Neuronal stem cell (in vitro differentiated cells): ENCODE data around the gene LRRC17.

Source experiments
- DNase-seq: peaks from one replicate; pipeline ENCODE4 v3.0.0-alpha.2; 2013; ENCODE audit warnings: low spot score
- H2AFZ ChIP-seq: one replicate; pipeline ENCODE4 v1.6.1; 2013; ENCODE audit warnings: mild to moderate bottlenecking, low read length, inconsistent platforms
- H2AK5ac ChIP-seq: 2 replicates; pipeline ENCODE4 v1.6.1; 2013; ENCODE audit warnings: low read depth, mild to moderate bottlenecking, inconsistent platforms, low read length, moderate library complexity, mixed read lengths
- H2BK120ac ChIP-seq: 2 replicates; pipeline ENCODE4 v1.6.1; 2013; ENCODE audit warnings: low read depth, mild to moderate bottlenecking, inconsistent platforms, low read length, moderate library complexity, mixed read lengths
- H2BK12ac ChIP-seq: one replicate; pipeline ENCODE4 v1.6.1; 2013; ENCODE audit warnings: low read length, inconsistent platforms
- H2BK15ac ChIP-seq: 2 replicates; pipeline ENCODE4 v1.6.1; 2013; ENCODE audit warnings: mild to moderate bottlenecking, low read length, inconsistent platforms, mixed read lengths
- H2BK5ac ChIP-seq: one replicate; pipeline ENCODE4 v1.6.1; 2013; ENCODE audit warnings: inconsistent platforms, mild to moderate bottlenecking, low read length, moderate library complexity
- H3K14ac ChIP-seq: one replicate; pipeline ENCODE4 v1.6.1; 2013; ENCODE audit warnings: low read length, inconsistent platforms
- H3K18ac ChIP-seq: 2 replicates; pipeline ENCODE4 v1.6.1; 2013; ENCODE audit warnings: low read length, inconsistent platforms
- H3K23ac ChIP-seq: 2 replicates; pipeline ENCODE4 v1.6.1; 2013; ENCODE audit warnings: low read depth, mild to moderate bottlenecking, mixed read lengths, low read length, inconsistent platforms; ENCODE audit not compliant: poor library complexity
- H3K27ac ChIP-seq: replicated peaks from 3 replicates; pipeline ENCODE4 v1.5.1; 2013; ENCODE audit warnings: low read length, inconsistent platforms
- H3K27me3 ChIP-seq, 3 experiments: 2 replicates each; pipeline ENCODE4 v1.6.1; 2013; ENCODE audit warnings: low read length in 3 of 3, mild to moderate bottlenecking in 2 of 3, inconsistent platforms in 1 of 3, low read depth in 1 of 3, mixed read lengths in 1 of 3, moderate library complexity in 1 of 3; ENCODE audit not compliant: control insufficient read depth in 3 of 3, insufficient read depth in 3 of 3
- H3K36me3 ChIP-seq, 2 donors: replicated peaks in 1 of 2; 2 replicates each; pipeline ENCODE4 v1.6.1; 2013; ENCODE audit warnings: low read length in 2 of 2; ENCODE audit not compliant: control insufficient read depth in 2 of 2, insufficient read depth in 2 of 2
- H3K4ac ChIP-seq: 2 replicates; pipeline ENCODE4 v1.6.1; 2013; ENCODE audit warnings: inconsistent platforms, mild to moderate bottlenecking, low read length, moderate library complexity
- H3K4me1 ChIP-seq, 2 donors: 1 replicate in 1 of 2; 2 replicates in 1 of 2; pipeline ENCODE4 v1.6.1; 2013; ENCODE audit warnings: low read length in 2 of 2, low read depth in 1 of 2; ENCODE audit not compliant: control insufficient read depth in 2 of 2, insufficient read depth in 1 of 2
- H3K4me2 ChIP-seq: one replicate; pipeline ENCODE4 v1.6.1; 2013; ENCODE audit warnings: mild to moderate bottlenecking, low read length, inconsistent platforms; ENCODE audit not compliant: insufficient read depth, poor library complexity, severe bottlenecking
- H3K4me3 ChIP-seq, 2 donors: 2 replicates each; pipeline ENCODE4 v1.5.1; 2013; ENCODE audit warnings: low read length in 2 of 2, mild to moderate bottlenecking in 2 of 2, inconsistent platforms in 1 of 2, moderate library complexity in 1 of 2
- H3K79me1 ChIP-seq: one replicate; pipeline ENCODE4 v1.6.1; 2013; ENCODE audit warnings: low read depth, mild to moderate bottlenecking, inconsistent platforms, low read length, moderate library complexity
- H3K9ac ChIP-seq: one replicate; pipeline ENCODE4 v1.6.1; 2013; ENCODE audit warnings: mild to moderate bottlenecking, low read depth, low read length, inconsistent platforms; ENCODE audit not compliant: poor library complexity
- H3K9me3 ChIP-seq, 2 donors: replicated peaks in 1 of 2; 2 replicates each; pipeline versions ENCODE3 to v1.6.1; 2013; ENCODE audit warnings: low read length in 2 of 2, mild to moderate bottlenecking in 2 of 2, inconsistent platforms in 1 of 2, low read depth in 1 of 2, mixed read lengths in 1 of 2, moderate library complexity in 1 of 2; ENCODE audit not compliant: control insufficient read depth in 2 of 2, insufficient read depth in 1 of 2
- H4K8ac ChIP-seq: one replicate; pipeline ENCODE4 v1.6.1; 2013; ENCODE audit warnings: low read depth, mild to moderate bottlenecking, inconsistent platforms, low read length, moderate library complexity
- H4K91ac ChIP-seq: one replicate; pipeline ENCODE4 v1.6.1; 2013; ENCODE audit warnings: low read length, low read depth, mild to moderate bottlenecking, inconsistent platforms; ENCODE audit not compliant: poor library complexity
- WGBS, 2 donors: extraction: QIAGEN DNeasy Blood & Tissue Kit; methylation state at CpG; one replicate each; pipeline ENCODE4 v1.1.7; 2013; ENCODE audit warnings: missing lambda C conversion rate in 2 of 2, mixed read lengths in 1 of 2; ENCODE audit not compliant: insufficient read length in 2 of 2, insufficient replicate concordance in 1 of 2; ENCODE audit errors: extremely low coverage in 2 of 2; 5-methylcytosine and 5-hydroxymethylcytosine counted together

The LRRC17 gene

DNA sequence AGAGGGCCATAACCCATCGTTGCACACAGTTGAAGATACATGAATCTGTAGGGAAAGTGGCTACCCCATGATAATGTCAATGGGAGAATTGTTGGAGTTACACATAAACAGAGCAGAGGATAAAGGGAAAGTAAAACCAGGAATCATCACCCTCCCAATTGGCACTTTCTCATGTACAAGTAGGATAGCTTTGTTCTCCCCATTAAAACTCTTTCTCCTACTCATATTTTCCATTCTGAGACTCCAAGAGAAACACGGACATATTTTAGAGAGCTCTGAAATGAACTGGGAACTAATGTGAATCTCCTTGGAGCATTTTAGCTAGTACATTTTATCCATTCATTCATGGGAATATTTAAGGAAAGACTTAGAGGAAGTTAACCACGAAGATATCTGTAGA lies 17.2 kb upstream of the LRRC17 start:
- Histone ChIP-seq H3K27me3 (no peaks in the 10 kb centered on the region), H3K9ac (no peak overlapping the region), H2BK120ac (no peak overlapping the region), H2BK12ac (no peak overlapping the region), H3K23ac (no peak overlapping the region), H4K91ac (no peak overlapping the region), H3K4me1 (no peaks in the 10 kb centered on the region), H3K4me2 (no peak overlapping the region), H4K8ac (no peak overlapping the region), H2BK15ac (no peak overlapping the region), H2AK5ac (no peak overlapping the region), H3K36me3 (no peaks in the 10 kb centered on the region), H3K4ac (no peak overlapping the region), H3K4me3 (no peak overlapping the region), H3K79me1 (no peaks in the 10 kb centered on the region), H3K27ac (no peak overlapping the region), H3K9me3 (no peaks in the 10 kb centered on the region), H3K18ac (no peak overlapping the region), H2AFZ (no peak overlapping the region), H2BK5ac (no peak overlapping the region), H3K14ac (no peak overlapping the region)
- DNase-seq: no peak
- WGBS, 2 donors: no CpG with 5 or more reads among the region's 3 CpGs

DNA sequence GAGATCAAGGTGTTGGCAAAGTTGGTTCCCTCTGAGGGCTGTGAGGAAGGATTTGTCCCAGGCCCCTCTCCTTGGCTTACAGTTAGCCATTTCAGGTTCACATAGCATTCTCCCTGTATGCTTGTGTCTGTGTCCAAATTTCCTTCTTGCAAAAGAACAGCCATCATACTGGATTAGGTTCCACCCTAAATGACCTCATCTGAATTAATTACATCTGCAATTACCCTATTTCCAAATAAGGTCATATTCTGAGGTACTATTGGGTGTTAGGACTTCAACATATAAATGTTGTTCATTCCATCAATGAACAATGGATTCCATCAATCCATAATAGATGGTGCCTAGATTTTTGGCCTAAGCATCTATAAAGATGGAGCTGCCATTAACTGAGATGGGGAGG lies 16.2 kb upstream of the LRRC17 start:
- H3K4ac ChIP-seq: no peak overlapping the region
- no peak overlapping the region for H2AK5ac ChIP-seq
- H4K8ac ChIP-seq: no peak overlapping the region
- H3K9ac ChIP-seq: no peak overlapping the region
- no peaks in the 10 kb centered on the region for H3K9me3 ChIP-seq
- no peak overlapping the region for H3K27ac ChIP-seq
- H3K4me2 ChIP-seq: no peak overlapping the region
- no peak overlapping the region for H3K18ac ChIP-seq
- H2BK5ac ChIP-seq: no peak overlapping the region
- DNase-seq: no peak
- no peak overlapping the region for H3K23ac ChIP-seq
- H2BK120ac ChIP-seq: no peak overlapping the region
- H4K91ac ChIP-seq: no peak overlapping the region
- H3K36me3 ChIP-seq: no peaks in the 10 kb centered on the region
- H3K27me3 ChIP-seq: no peaks in the 10 kb centered on the region
- no peaks in the 10 kb centered on the region for H3K79me1 ChIP-seq
- no peak overlapping the region for H3K14ac ChIP-seq
- H3K4me1 ChIP-seq: no peaks in the 10 kb centered on the region
- H3K4me3 ChIP-seq: no peak overlapping the region
- no peak overlapping the region for H2BK12ac ChIP-seq
- H2AFZ ChIP-seq: no peak overlapping the region
- no peak overlapping the region for H2BK15ac ChIP-seq

DNA sequence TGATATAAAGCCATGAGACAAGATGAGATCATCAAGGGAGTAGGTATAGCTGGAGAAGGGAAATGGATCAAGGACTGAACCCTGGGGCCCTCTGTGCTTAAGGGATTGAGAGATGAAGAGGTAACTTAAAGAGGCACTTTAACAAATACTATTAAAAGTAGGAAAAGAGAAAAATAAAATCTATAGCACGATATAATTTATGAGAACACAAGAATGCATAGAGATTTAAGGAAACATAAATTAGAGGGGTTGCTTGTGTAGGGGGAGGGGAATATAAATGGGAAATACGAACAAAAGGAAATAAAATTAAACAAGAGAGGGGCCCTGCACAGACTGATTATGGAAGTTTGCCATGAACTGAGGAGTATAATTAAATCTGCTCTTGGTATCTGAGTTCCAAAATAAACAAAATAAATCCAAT lies 15.6 kb upstream of the LRRC17 start:
- H3K18ac ChIP-seq: no peak overlapping the region
- no peak overlapping the region for H2BK12ac ChIP-seq
- DNase-seq: no peak
- H4K91ac ChIP-seq: no peak overlapping the region
- H3K27me3 ChIP-seq: no peaks in the 10 kb centered on the region
- no peak overlapping the region for H3K27ac ChIP-seq
- no peak overlapping the region for H3K4me2 ChIP-seq
- no peak overlapping the region for H2BK120ac ChIP-seq
- no CpG with 5 or more reads among the region's 2 CpGs for WGBS, 2 donors
- H3K4me1 ChIP-seq: no peaks in the 10 kb centered on the region
- no peak overlapping the region for H2AK5ac ChIP-seq
- H3K4ac ChIP-seq: no peak overlapping the region
- no peak overlapping the region for H3K23ac ChIP-seq
- H3K9me3 ChIP-seq: no peaks in the 10 kb centered on the region
- no peak overlapping the region for H3K14ac ChIP-seq
- H2BK5ac ChIP-seq: no peak overlapping the region
- H2BK15ac ChIP-seq: no peak overlapping the region
- H4K8ac ChIP-seq: no peak overlapping the region
- H3K9ac ChIP-seq: no peak overlapping the region
- H3K4me3 ChIP-seq: no peak overlapping the region
- H3K36me3 ChIP-seq: no peaks in the 10 kb centered on the region
- no peaks in the 10 kb centered on the region for H3K79me1 ChIP-seq
- no peak overlapping the region for H2AFZ ChIP-seq

DNA sequence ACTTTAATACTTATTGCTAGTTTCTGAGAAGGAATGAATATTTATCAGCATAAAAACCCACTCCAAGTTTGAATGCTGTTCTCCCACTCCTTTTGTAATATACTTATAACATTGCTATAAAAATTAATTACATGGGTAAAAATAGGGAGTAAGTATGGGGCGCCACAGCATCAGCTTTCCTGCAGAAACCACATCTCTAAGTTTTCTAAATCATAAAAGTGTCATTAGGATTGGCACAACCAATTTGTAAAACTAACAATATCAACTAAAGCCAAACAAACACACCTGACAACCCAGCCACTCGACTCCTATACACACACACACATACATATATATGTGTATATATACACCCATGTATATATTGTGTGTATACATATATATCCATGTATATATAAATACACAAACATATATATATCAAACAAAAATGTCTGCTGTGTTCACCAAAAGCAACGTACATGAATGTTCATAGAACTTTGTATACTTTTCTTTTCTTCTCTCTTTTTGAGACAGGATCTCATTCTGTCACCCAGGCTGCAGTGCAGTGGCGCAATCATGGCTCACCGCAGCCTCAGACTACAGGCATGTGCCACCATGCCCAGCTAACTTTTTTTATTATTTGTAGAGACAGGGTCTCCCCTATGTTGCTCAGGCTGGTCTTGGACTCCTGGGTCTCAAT lies 14.8 kb upstream of the LRRC17 start:
- Histone ChIP-seq H2BK15ac (no peak overlapping the region), H3K27ac (no peak overlapping the region)

More for the DNA sequence above, 14.8 kb upstream of the LRRC17 start:
- Histone ChIP-seq H3K9ac (no peak overlapping the region), H3K23ac (no peak overlapping the region), H3K4me3 (no peak overlapping the region), H4K8ac (no peak overlapping the region), H3K4me1 (no peaks in the 10 kb centered on the region), H3K36me3 (no peaks in the 10 kb centered on the region), H3K4ac (no peak overlapping the region), H2BK5ac (no peak overlapping the region), H3K18ac (no peak overlapping the region), H3K9me3 (no peaks in the 10 kb centered on the region), H3K4me2 (no peak overlapping the region), H3K79me1 (no peaks in the 10 kb centered on the region), H3K27me3 (no peaks in the 10 kb centered on the region), H3K14ac (no peak overlapping the region), H2AFZ (no peak overlapping the region), H4K91ac (no peak overlapping the region), H2BK12ac (no peak overlapping the region), H2AK5ac (no peak overlapping the region), H2BK120ac (no peak overlapping the region)
- DNase-seq: no peak
- WGBS, 2 donors: no CpG with 5 or more reads among the region's 5 CpGs
